Measurements from ENCODE around the gene ESPL1. TPM values are rescaled to one million over a fixed set of nuclear protein-coding genes. Genes with fewer than 3 reads are reported as not detected.
A peak's percentile ranks its signal among the peaks of the same experiment; 100 is the strongest.

Gene ESPL1
- total RNA-seq, 4 donors from 2014 or later = 0.13 to 1.5 (median 0.52) TPM

DNA sequence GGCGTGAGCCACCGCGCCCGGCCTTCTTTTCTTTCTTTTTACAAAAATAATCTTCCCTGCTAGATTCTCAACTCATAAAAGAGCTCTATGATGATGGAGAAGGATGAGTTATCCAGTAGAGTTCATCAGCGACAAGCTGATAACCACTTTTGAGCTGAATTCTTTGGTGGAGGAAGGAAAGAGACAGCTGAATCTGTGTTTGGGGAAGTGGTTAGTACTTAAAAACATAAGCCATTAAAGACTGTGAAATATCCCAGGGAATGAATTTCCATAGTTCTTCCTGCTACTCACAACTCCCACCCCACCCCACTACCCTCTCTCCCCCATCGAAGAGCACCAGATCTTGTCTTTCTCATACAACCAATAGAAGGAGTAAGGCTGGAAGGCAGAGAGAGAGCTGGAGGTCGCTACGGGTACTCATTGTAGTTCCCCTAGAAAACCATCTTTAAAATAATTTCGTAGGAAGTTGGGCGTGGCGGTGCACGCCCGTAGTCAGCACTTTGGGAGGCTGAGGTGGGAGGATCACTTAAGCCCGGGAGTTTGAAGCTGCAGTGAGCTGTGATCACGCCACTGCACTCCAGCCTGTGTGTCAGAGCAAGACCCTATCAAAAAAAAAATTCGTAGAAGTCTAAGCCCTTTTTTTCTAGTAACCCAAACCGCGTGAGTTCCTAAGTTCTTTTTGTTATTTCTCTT, 647 bp upstream of the ESPL1 start:
- intact Hi-C loops (cut with DNase I) = no loop called here
- no peak for DNase-seq
- TF ChIP-seq, protein P1, sequence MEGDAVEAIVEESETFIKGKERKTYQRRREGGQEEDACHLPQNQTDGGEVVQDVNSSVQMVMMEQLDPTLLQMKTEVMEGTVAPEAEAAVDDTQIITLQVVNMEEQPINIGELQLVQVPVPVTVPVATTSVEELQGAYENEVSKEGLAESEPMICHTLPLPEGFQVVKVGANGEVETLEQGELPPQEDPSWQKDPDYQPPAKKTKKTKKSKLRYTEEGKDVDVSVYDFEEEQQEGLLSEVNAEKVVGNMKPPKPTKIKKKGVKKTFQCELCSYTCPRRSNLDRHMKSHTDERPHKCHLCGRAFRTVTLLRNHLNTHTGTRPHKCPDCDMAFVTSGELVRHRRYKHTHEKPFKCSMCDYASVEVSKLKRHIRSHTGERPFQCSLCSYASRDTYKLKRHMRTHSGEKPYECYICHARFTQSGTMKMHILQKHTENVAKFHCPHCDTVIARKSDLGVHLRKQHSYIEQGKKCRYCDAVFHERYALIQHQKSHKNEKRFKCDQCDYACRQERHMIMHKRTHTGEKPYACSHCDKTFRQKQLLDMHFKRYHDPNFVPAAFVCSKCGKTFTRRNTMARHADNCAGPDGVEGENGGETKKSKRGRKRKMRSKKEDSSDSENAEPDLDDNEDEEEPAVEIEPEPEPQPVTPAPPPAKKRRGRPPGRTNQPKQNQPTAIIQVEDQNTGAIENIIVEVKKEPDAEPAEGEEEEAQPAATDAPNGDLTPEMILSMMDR (IDR thresholded peaks at IDR 0.05) = no peak
- TF ChIP-seq POLR2A (IDR thresholded peaks at IDR 0.05) = no peak
- peaks cover 0 to 5% of the 10 kb centered on the region in 2 donors for H3K4me1 ChIP-seq
- no peaks in the 10 kb centered on the region for H3K27me3 ChIP-seq
- peak overlapping the region in 2 of 3 donors; percentile 28 to 49 for H3K4me3 ChIP-seq (replicated peaks in 1 of 3)
- no peaks in the 10 kb centered on the region for H3K36me3 ChIP-seq
- 44 to 60% methylated on average over 18 of the region's 18 CpGs for WGBS, 2 donors
- H3K27ac ChIP-seq = peak overlapping the region in 1 of 3 donors; percentile 13
- no peaks in the 10 kb centered on the region for H3K9me3 ChIP-seq

DNA sequence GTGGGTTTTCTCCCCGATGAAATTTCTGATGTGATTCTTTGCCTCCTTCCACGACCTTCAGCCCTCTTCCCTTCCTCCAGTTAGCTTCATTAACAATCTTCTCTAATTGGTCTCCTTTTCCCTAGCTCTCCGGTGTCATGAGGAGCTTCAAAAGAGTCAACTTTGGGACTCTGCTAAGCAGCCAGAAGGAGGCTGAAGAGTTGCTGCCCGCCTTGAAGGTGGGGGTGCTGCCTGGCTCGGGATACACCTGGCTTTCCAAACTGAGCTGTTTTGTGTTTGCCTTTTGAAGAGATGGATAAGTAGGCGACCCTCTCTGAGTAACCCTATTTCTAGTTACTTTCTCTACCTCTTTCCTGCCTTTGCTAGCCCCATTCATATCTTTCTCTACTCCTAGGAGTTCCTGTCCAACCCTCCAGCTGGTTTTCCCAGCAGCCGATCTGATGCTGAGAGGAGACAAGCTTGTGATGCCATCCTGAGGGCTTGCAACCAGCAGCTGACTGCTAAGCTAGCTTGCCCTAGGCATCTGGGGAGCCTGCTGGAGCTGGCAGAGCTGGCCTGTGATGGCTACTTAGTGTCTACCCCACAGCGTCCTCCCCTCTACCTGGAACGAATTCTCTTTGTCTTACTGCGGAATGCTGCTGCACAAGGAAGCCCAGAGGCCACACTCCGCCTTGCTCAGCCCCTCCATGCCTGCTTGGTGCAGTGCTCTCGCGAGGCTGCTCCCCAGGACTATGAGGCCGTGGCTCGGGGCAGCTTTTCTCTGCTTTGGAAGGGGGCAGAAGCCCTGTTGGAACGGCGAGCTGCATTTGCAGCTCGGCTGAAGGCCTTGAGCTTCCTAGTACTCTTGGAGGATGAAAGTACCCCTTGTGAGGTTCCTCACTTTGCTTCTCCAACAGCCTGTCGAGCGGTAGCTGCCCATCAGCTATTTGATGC, 797 bp downstream of the ESPL1 start:
- intact Hi-C loops (cut with DNase I) = no loop called here
- Histone ChIP-seq H3K4me1 (peaks cover 0 to 5% of the 10 kb centered on the region in 2 donors), H3K27ac (no peak overlapping the region), H3K4me3 (replicated peaks in 1 of 3) (peak overlapping the region in 2 of 3 donors; percentile 28 to 49), H3K9me3 (no peaks in the 10 kb centered on the region), H3K36me3 (no peaks in the 10 kb centered on the region), H3K27me3 (no peaks in the 10 kb centered on the region)
- WGBS, 2 donors = 33 to 55% methylated on average over 12 to 20 of the region's 20 CpGs
- no peak for DNase-seq
- TF ChIP-seq, protein P1 (IDR thresholded peaks at IDR 0.05) = no peak

DNA sequence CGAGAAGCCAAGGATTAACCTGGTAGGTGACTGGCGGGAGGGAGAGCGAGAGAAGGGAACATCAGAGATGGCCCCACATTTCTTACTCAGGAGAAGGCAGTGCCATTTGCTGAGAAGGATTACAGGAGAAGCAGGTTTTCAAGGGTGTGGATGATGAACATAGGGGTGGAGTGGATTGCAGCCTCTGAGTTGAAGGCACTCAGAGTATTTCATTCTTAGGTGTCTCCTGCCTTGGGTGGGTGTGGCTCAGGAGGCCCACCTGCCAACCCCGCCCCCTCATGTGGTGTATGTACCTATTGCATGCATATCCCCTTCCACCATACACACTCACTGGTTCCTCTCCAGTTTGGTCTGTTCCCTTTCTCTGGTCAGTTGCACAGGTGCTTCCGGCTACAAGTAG, 6.3 kb downstream of the ESPL1 start:
- TF ChIP-seq, protein P1 (IDR thresholded peaks at IDR 0.05) = no peak
- no peak for TF ChIP-seq POLR2A (IDR thresholded peaks at IDR 0.05)
- Histone ChIP-seq H3K27ac (no peak overlapping the region), H3K27me3 (no peaks in the 10 kb centered on the region), H3K9me3 (no peaks in the 10 kb centered on the region), H3K36me3 (no peaks in the 10 kb centered on the region), H3K4me1 (peaks cover 0 to 3% of the 10 kb centered on the region in 2 donors), H3K4me3 (replicated peaks in 1 of 3) (no peak overlapping the region)
- intact Hi-C loops (cut with DNase I) = no loop called here
- DNase-seq = no peak
- 90 to 98% methylated on average over 5 of the region's 5 CpGs for WGBS, 2 donors

DNA sequence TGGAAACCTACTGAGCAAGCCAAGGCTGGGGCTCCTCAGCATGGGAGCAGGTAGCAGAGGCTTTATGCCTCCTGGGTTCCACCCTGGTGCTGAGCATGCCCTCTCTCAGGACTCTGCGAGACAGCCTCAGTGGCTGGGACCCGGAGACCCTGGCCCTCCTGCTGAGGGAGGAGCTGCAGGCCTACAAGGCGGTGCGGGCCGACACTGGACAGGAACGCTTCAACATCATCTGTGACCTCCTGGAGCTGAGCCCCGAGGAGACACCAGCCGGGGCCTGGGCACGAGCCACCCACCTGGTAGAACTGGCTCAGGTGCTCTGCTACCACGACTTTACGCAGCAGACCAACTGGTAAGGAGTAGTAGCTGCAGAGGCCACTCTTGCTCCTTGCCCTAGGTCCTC, 8.4 kb downstream of the ESPL1 start:
- Histone ChIP-seq H3K36me3 (no peaks in the 10 kb centered on the region), H3K4me1 (peaks cover 0 to 7% of the 10 kb centered on the region in 2 donors), H3K27ac (no peak overlapping the region), H3K27me3 (no peaks in the 10 kb centered on the region), H3K4me3 (replicated peaks in 1 of 3) (no peak overlapping the region), H3K9me3 (no peaks in the 10 kb centered on the region)
- TF ChIP-seq POLR2A (IDR thresholded peaks at IDR 0.05) = no peak
- TF ChIP-seq, protein P1 (IDR thresholded peaks at IDR 0.05) = no peak
- DNase-seq = no peak
- WGBS, 2 donors = 97 to 100% methylated on average over 4 to 11 of the region's 11 CpGs
- intact Hi-C loops (cut with DNase I) = no loop called here

DNA sequence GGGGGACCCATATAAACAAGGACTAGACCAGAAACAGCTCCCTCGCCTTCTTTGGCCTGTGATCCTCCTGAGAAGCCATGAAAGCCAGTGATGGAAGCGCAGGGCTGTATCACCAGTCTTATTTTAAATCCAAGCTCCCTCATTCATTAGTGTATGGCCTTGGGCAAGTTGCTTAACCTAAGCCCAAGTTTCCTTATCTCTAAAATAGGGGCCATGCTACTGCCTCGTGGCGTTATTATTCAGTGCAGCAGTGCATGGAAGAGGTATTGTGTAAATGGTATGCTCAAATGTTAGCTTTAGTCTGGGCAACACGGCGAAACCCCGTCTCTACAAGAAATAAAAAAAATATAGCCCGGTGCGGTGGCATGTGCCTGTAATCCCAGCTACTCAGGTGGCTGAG, 9.9 kb downstream of the ESPL1 start:
- Histone ChIP-seq H3K27ac (no peak overlapping the region), H3K4me3 (replicated peaks in 1 of 3) (no peak overlapping the region), H3K27me3 (no peaks in the 10 kb centered on the region), H3K36me3 (no peaks in the 10 kb centered on the region), H3K9me3 (no peaks in the 10 kb centered on the region), H3K4me1 (peaks cover 0 to 7% of the 10 kb centered on the region in 2 donors)
- TF ChIP-seq POLR2A (IDR thresholded peaks at IDR 0.05) = no peak
- TF ChIP-seq, protein P1 (IDR thresholded peaks at IDR 0.05) = no peak
- no peak for DNase-seq
- intact Hi-C loops (cut with DNase I) = no loop called here
- 90 to 94% methylated on average over 8 to 9 of the region's 9 CpGs for WGBS, 2 donors
